GM23338 (cell line): Measurements from ENCODE around the gene PMP22. TPM values are rescaled to one million over a fixed set of nuclear protein-coding genes. Genes with fewer than 3 reads are reported as not detected.

ENCODE experiments used
- ATAC-seq: fragments of 200-7000 bp; cut with Tn5 transposase; 3 replicates; pipeline ENCODE4 v1.9.1; 2020
- DNase-seq: peaks from one replicate; pipeline ENCODE4 v3.0.0-alpha.2; 2015; ENCODE audit warnings: low spot score
- H2AFZ ChIP-seq: fragments of 200-600 bp; sonication (generic); 2 replicates; pipeline ENCODE4 v1.8.0; 2016; ENCODE audit warnings: antibody characterized with exemption, mild to moderate bottlenecking, moderate library complexity
- H3F3A ChIP-seq: fragments of 200-600 bp; sonication (generic); replicated peaks from 2 replicates; pipeline ENCODE4 v1.8.0; 2017; ENCODE audit warnings: antibody characterized with exemption, mixed run types, low read depth
- H3K27ac ChIP-seq: fragments of 200-600 bp; sonication (generic); 2 replicates; pipeline ENCODE4 v1.6.1; 2016; ENCODE audit warnings: low read depth
- H3K27me3 ChIP-seq: fragments of 200-600 bp; sonication (generic); 2 replicates; pipeline ENCODE4 v1.8.0; 2016; ENCODE audit warnings: mild to moderate bottlenecking, mixed run types, moderate library complexity; ENCODE audit not compliant: insufficient read depth
- H3K36me3 ChIP-seq: fragments of 200-600 bp; sonication (generic); 2 replicates; pipeline ENCODE4 v1.8.0; 2016; ENCODE audit warnings: mild to moderate bottlenecking; ENCODE audit not compliant: insufficient read depth
- H3K4me1 ChIP-seq: fragments of 200-600 bp; sonication (generic); 2 replicates; pipeline ENCODE4 v1.8.0; 2016; ENCODE audit warnings: mild to moderate bottlenecking, moderate library complexity; ENCODE audit not compliant: insufficient read depth
- H3K4me2 ChIP-seq: fragments of 200-600 bp; sonication (generic); 2 replicates; pipeline ENCODE4 v1.7.1; 2017; ENCODE audit warnings: mixed run types
- H3K4me3 ChIP-seq: fragments of 200-600 bp; sonication (generic); 2 replicates; pipeline ENCODE4 v1.6.1; 2016; ENCODE audit warnings: mixed run types
- H3K79me2 ChIP-seq: fragments of 200-600 bp; sonication (generic); replicated peaks from 2 replicates; pipeline ENCODE4 v1.8.0; 2017; ENCODE audit warnings: mild to moderate bottlenecking; ENCODE audit not compliant: insufficient read depth
- H3K9me2 ChIP-seq: fragments of 200-600 bp; sonication (generic); 2 replicates; pipeline ENCODE4 v1.8.0; 2017; ENCODE audit not compliant: insufficient read depth
- H4K20me1 ChIP-seq: fragments of 200-600 bp; sonication (generic); replicated peaks from 2 replicates; pipeline ENCODE4 v1.8.0; 2017; ENCODE audit warnings: mild to moderate bottlenecking; ENCODE audit not compliant: insufficient read depth
- H3K27ac Mint-ChIP-seq: 2 replicates; pipeline ENCODE4 v1.8.0; 2020; ENCODE audit warnings: inconsistent platforms, mild to moderate bottlenecking, moderate library complexity, mixed read lengths
- H3K27me3 Mint-ChIP-seq: 3 replicates; pipeline ENCODE4 v1.8.0; 2022; ENCODE audit warnings: low read depth, mild to moderate bottlenecking, moderate library complexity, mixed read lengths, inconsistent platforms; ENCODE audit not compliant: insufficient read depth, poor library complexity
- H3K36me3 Mint-ChIP-seq: 3 replicates; pipeline ENCODE4 v1.8.0; 2021; ENCODE audit warnings: low read depth, mild to moderate bottlenecking, inconsistent platforms, moderate library complexity, mixed read lengths
- H3K4me1 Mint-ChIP-seq: 3 replicates; pipeline ENCODE4 v1.8.0; 2020; ENCODE audit warnings: mild to moderate bottlenecking, inconsistent platforms, mixed read lengths
- H3K4me3 Mint-ChIP-seq: 3 replicates; pipeline ENCODE4 v1.8.0; 2021; ENCODE audit warnings: moderate library complexity, mild to moderate bottlenecking, inconsistent platforms, mixed read lengths
- H3K9me3 Mint-ChIP-seq: 3 replicates; pipeline ENCODE4 v1.8.0; 2020; ENCODE audit warnings: moderate library complexity, mild to moderate bottlenecking, inconsistent platforms, mixed read lengths
- CREB1 ChIP-seq: fragments of 250-450 bp; sonication (Bioruptor Pico); IDR thresholded peaks from 2 replicates; pipeline ENCODE4 v1.5.0; 2020; ENCODE audit warnings: low read depth, mild to moderate bottlenecking, moderate library complexity
- EZH2 ChIP-seq: fragments of 200-600 bp; sonication (generic); IDR thresholded peaks from one replicate; pipeline ENCODE4 v1.8.0; 2017; ENCODE audit warnings: antibody characterized with exemption, mild to moderate bottlenecking, low read depth; ENCODE audit not compliant: unreplicated experiment
- EZH2phosphoT487 ChIP-seq: fragments of 200-600 bp; sonication (generic); IDR thresholded peaks from one replicate; pipeline ENCODE4 v1.8.1; 2018; ENCODE audit warnings: antibody characterized with exemption; ENCODE audit not compliant: unreplicated experiment
- JUNB ChIP-seq: IDR thresholded peaks from one replicate; pipeline ENCODE4 v1.6.1; 2016; ENCODE audit warnings: antibody characterized with exemption; ENCODE audit not compliant: unreplicated experiment
- NANOG ChIP-seq: IDR thresholded peaks from 2 replicates; pipeline ENCODE4 v1.6.1; 2016; ENCODE audit warnings: antibody characterized with exemption, borderline replicate concordance
- POLR2AphosphoS5 ChIP-seq: IDR thresholded peaks from 2 replicates; pipeline ENCODE4 v1.6.1; 2016; ENCODE audit warnings: antibody characterized with exemption, low read depth
- STAT1 ChIP-seq: IDR thresholded peaks from one replicate; pipeline ENCODE4 v1.6.1; 2016; ENCODE audit warnings: antibody characterized with exemption; ENCODE audit not compliant: unreplicated experiment
- ZNF114 ChIP-seq: fragments of 250-450 bp; sonication (Bioruptor Pico); IDR thresholded peaks from 2 replicates; pipeline ENCODE4 v1.5.0; 2020; ENCODE audit warnings: mild to moderate bottlenecking, moderate library complexity
- ZNF331 ChIP-seq: fragments of 250-450 bp; sonication (Bioruptor Pico); IDR thresholded peaks from 2 replicates; pipeline ENCODE4 v1.5.0; 2020; ENCODE audit warnings: low read depth, mild to moderate bottlenecking, moderate library complexity
- polyA plus RNA-seq: library from polyadenylated mRNA; unstranded; fragments of >200 nt; fragmentation: Nextera tagmentation; extraction: Ambion mirVana; gene quantifications from 2 replicates; pipeline ENCODE4 v1.2.1, GENCODE V29; 2016
- total RNA-seq: library from RNA; depleted of rRNA; stranded (reverse); fragments of >200 nt; shearing (Covaris generic); gene quantifications from 2 replicates; pipeline ENCODE4 v1.2.3, GENCODE V29; 2014
- TF ChIP-seq, protein P1 (sequence below), 2 experiments: fragments of 200-600 bp in 1 of 2; sonication (generic) in 1 of 2; conservative IDR thresholded peaks; 2 replicates each; pipeline versions ENCODE4 v1.5.1 to v1.6.1; 2016 to 2017; ENCODE audit warnings: antibody characterized with exemption in 2 of 2, low read depth in 2 of 2, mild to moderate bottlenecking in 2 of 2, moderate library complexity in 1 of 2
- TF ChIP-seq, protein P2 (sequence below): IDR thresholded peaks from one replicate; pipeline ENCODE4 v1.6.1; 2018; ENCODE audit warnings: antibody characterized with exemption; ENCODE audit not compliant: unreplicated experiment
- TF ChIP-seq, protein P3 (sequence below): IDR thresholded peaks from 2 replicates; pipeline ENCODE4 v1.6.1; 2016; ENCODE audit warnings: antibody characterized with exemption
- TF ChIP-seq, protein P4 (sequence below): fragments of 250-450 bp; sonication (Bioruptor Pico); IDR thresholded peaks from 2 replicates; pipeline ENCODE4 v1.5.0; 2020; ENCODE audit warnings: mild to moderate bottlenecking, moderate library complexity

The PMP22 gene
- total and polyA plus RNA-seq, 2 experiments from 2014 or later = 1.2 to 2.2 TPM

DNA sequence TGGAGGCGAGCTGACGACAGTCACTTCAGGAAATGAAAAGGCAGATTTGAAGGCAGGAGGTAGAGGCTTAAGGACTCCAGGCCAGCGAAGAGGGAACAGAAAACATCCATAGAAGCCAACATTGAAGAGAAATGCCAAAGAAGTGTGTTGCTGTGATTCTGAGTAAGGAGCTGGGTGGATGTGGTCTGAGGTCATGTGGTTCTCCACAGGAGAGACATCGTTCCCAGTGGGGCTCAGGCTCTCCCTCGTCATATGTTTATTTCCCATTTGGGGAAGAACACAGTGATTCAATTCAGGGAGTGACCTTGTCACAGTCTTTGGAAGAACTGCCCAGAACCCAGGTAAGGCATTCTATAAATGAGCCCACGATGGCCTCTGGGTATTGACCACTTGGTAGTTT is 6.6 kb upstream of the PMP22 start (continued):
- TF ChIP-seq, protein P1, sequence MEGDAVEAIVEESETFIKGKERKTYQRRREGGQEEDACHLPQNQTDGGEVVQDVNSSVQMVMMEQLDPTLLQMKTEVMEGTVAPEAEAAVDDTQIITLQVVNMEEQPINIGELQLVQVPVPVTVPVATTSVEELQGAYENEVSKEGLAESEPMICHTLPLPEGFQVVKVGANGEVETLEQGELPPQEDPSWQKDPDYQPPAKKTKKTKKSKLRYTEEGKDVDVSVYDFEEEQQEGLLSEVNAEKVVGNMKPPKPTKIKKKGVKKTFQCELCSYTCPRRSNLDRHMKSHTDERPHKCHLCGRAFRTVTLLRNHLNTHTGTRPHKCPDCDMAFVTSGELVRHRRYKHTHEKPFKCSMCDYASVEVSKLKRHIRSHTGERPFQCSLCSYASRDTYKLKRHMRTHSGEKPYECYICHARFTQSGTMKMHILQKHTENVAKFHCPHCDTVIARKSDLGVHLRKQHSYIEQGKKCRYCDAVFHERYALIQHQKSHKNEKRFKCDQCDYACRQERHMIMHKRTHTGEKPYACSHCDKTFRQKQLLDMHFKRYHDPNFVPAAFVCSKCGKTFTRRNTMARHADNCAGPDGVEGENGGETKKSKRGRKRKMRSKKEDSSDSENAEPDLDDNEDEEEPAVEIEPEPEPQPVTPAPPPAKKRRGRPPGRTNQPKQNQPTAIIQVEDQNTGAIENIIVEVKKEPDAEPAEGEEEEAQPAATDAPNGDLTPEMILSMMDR (conservative IDR thresholded peaks at IDR 0.05; ENCODE audit: low read depth in 2 of 2) = no peak
- TF ChIP-seq JUNB = no peak
- no peak for TF ChIP-seq CREB1 (CRISPR knock-in tag)
- no peak for TF ChIP-seq ZNF114 (CRISPR knock-in tag)
- no peak for TF ChIP-seq STAT1
- TF ChIP-seq POLR2AphosphoS5 = no peak
- no peak for TF ChIP-seq NANOG
- no peak for TF ChIP-seq EZH2
- TF ChIP-seq ZNF331 (CRISPR knock-in tag) = no peak
- TF ChIP-seq, protein P2, sequence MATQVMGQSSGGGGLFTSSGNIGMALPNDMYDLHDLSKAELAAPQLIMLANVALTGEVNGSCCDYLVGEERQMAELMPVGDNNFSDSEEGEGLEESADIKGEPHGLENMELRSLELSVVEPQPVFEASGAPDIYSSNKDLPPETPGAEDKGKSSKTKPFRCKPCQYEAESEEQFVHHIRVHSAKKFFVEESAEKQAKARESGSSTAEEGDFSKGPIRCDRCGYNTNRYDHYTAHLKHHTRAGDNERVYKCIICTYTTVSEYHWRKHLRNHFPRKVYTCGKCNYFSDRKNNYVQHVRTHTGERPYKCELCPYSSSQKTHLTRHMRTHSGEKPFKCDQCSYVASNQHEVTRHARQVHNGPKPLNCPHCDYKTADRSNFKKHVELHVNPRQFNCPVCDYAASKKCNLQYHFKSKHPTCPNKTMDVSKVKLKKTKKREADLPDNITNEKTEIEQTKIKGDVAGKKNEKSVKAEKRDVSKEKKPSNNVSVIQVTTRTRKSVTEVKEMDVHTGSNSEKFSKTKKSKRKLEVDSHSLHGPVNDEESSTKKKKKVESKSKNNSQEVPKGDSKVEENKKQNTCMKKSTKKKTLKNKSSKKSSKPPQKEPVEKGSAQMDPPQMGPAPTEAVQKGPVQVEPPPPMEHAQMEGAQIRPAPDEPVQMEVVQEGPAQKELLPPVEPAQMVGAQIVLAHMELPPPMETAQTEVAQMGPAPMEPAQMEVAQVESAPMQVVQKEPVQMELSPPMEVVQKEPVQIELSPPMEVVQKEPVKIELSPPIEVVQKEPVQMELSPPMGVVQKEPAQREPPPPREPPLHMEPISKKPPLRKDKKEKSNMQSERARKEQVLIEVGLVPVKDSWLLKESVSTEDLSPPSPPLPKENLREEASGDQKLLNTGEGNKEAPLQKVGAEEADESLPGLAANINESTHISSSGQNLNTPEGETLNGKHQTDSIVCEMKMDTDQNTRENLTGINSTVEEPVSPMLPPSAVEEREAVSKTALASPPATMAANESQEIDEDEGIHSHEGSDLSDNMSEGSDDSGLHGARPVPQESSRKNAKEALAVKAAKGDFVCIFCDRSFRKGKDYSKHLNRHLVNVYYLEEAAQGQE = no peak
- TF ChIP-seq, protein P3, sequence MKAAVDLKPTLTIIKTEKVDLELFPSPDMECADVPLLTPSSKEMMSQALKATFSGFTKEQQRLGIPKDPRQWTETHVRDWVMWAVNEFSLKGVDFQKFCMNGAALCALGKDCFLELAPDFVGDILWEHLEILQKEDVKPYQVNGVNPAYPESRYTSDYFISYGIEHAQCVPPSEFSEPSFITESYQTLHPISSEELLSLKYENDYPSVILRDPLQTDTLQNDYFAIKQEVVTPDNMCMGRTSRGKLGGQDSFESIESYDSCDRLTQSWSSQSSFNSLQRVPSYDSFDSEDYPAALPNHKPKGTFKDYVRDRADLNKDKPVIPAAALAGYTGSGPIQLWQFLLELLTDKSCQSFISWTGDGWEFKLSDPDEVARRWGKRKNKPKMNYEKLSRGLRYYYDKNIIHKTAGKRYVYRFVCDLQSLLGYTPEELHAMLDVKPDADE = no peak
- TF ChIP-seq EZH2phosphoT487 = no peak

DNA sequence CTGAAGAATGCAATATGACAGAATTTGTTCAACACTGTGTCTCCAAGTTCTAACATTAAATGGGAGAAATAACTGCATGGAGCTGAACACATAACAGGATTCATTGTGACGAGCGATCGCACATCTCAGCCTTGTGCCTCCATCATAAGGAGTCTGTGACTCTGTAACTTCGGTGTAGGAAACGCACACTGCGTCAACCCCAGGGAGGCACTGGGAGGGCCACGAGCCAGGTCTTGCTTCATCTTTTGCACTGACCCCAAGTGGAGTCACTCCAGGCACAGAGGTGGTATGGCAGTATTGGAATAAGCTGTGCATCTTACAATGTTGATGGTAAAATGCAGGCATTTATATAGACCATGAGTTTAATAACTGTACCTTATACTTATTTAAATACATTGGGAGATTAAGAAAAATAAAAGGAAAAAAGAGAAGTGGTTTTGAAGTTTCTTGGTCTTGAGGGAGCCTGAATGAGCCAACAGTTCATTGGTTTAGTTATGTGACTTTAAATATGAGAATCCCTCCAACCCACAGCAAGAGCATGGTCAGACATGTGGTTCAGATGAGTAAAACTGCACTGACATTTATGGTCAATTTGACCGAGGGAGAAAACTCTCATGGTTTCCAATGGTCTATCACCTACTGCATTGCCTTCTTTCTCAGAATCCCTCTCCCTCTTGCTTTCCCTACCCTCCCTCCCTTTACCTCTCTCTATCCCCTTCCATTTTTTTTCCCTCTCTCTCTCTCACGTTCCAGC is 5.7 kb upstream of the PMP22 start:
- DNase-seq = no peak
- H4K20me1 ChIP-seq = no peaks in the 10 kb centered on the region
- no peaks in the 10 kb centered on the region; the same call in 2 of the 3 replicates for H3K36me3 Mint-ChIP-seq
- no peaks in the 10 kb centered on the region for H3K4me1 Mint-ChIP-seq
- no peak for ATAC-seq
- H3K27me3 ChIP-seq = peaks cover 5% of the 10 kb centered on the region; the same call in 1 of the 2 replicates
- H3K9me3 Mint-ChIP-seq = peaks cover 11% of the 10 kb centered on the region; the same call in 2 of the 3 replicates
- H3K4me2 ChIP-seq = no peak overlapping the region
- no peak overlapping the region for H3K4me3 Mint-ChIP-seq
- H3K27me3 Mint-ChIP-seq = peaks cover 10% of the 10 kb centered on the region
- H3K4me1 ChIP-seq = no peaks in the 10 kb centered on the region
- H3K9me2 ChIP-seq = no peaks in the 10 kb centered on the region
- H3K79me2 ChIP-seq = no peaks in the 10 kb centered on the region
- H3K4me3 ChIP-seq = no peak overlapping the region
- no peak overlapping the region for H2AFZ ChIP-seq
- no peaks in the 10 kb centered on the region for H3K36me3 ChIP-seq
- no peaks in the 10 kb centered on the region for H3F3A ChIP-seq
- H3K27ac ChIP-seq = no peak overlapping the region
- H3K27ac Mint-ChIP-seq = no peak overlapping the region
- TF ChIP-seq, protein P4, sequence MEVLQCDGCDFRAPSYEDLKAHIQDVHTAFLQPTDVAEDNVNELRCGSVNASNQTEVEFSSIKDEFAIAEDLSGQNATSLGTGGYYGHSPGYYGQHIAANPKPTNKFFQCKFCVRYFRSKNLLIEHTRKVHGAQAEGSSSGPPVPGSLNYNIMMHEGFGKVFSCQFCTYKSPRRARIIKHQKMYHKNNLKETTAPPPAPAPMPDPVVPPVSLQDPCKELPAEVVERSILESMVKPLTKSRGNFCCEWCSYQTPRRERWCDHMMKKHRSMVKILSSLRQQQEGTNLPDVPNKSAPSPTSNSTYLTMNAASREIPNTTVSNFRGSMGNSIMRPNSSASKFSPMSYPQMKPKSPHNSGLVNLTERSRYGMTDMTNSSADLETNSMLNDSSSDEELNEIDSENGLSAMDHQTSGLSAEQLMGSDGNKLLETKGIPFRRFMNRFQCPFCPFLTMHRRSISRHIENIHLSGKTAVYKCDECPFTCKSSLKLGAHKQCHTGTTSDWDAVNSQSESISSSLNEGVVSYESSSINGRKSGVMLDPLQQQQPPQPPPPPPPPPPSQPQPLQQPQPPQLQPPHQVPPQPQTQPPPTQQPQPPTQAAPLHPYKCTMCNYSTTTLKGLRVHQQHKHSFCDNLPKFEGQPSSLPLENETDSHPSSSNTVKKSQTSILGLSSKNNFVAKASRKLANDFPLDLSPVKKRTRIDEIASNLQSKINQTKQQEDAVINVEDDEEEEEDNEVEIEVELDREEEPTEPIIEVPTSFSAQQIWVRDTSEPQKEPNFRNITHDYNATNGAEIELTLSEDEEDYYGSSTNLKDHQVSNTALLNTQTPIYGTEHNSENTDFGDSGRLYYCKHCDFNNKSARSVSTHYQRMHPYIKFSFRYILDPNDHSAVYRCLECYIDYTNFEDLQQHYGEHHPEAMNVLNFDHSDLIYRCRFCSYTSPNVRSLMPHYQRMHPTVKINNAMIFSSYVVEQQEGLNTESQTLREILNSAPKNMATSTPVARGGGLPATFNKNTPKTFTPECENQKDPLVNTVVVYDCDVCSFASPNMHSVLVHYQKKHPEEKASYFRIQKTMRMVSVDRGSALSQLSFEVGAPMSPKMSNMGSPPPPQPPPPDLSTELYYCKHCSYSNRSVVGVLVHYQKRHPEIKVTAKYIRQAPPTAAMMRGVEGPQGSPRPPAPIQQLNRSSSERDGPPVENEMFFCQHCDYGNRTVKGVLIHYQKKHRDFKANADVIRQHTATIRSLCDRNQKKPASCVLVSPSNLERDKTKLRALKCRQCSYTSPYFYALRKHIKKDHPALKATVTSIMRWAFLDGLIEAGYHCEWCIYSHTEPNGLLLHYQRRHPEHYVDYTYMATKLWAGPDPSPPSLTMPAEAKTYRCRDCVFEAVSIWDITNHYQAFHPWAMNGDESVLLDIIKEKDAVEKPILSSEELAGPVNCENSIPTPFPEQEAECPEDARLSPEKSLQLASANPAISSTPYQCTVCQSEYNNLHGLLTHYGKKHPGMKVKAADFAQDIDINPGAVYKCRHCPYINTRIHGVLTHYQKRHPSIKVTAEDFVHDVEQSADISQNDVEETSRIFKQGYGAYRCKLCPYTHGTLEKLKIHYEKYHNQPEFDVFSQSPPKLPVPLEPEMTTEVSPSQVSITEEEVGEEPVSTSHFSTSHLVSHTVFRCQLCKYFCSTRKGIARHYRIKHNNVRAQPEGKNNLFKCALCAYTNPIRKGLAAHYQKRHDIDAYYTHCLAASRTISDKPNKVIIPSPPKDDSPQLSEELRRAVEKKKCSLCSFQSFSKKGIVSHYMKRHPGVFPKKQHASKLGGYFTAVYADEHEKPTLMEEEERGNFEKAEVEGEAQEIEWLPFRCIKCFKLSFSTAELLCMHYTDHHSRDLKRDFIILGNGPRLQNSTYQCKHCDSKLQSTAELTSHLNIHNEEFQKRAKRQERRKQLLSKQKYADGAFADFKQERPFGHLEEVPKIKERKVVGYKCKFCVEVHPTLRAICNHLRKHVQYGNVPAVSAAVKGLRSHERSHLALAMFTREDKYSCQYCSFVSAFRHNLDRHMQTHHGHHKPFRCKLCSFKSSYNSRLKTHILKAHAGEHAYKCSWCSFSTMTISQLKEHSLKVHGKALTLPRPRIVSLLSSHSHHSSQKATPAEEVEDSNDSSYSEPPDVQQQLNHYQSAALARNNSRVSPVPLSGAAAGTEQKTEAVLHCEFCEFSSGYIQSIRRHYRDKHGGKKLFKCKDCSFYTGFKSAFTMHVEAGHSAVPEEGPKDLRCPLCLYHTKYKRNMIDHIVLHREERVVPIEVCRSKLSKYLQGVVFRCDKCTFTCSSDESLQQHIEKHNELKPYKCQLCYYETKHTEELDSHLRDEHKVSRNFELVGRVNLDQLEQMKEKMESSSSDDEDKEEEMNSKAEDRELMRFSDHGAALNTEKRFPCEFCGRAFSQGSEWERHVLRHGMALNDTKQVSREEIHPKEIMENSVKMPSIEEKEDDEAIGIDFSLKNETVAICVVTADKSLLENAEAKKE = no peak
- TF ChIP-seq CREB1 (CRISPR knock-in tag) (no peak), NANOG (no peak)
